Glutamatergic neuron (in vitro differentiated cells): ENCODE data around the gene KIF12. TPM values are rescaled to one million over a fixed set of nuclear protein-coding genes. Genes with fewer than 3 reads are reported as not detected.

Source experiments
- DNase-seq: peaks from one replicate; pipeline ENCODE4 v3.0.0; 2022
- H3K27ac Mint-ChIP-seq: one replicate; pipeline ENCODE4 v1.8.0; 2020; ENCODE audit warnings: mild to moderate bottlenecking, mixed read lengths, inconsistent platforms; ENCODE audit not compliant: unreplicated experiment
- H3K27me3 Mint-ChIP-seq: one replicate; pipeline ENCODE4 v1.8.0; 2020; ENCODE audit warnings: mild to moderate bottlenecking, moderate library complexity, mixed read lengths, inconsistent platforms; ENCODE audit not compliant: unreplicated experiment
- H3K36me3 Mint-ChIP-seq: one replicate; pipeline ENCODE4 v1.8.0; 2020; ENCODE audit warnings: mild to moderate bottlenecking, mixed read lengths, inconsistent platforms; ENCODE audit not compliant: unreplicated experiment
- H3K4me1 Mint-ChIP-seq: one replicate; pipeline ENCODE4 v1.8.0; 2020; ENCODE audit warnings: mild to moderate bottlenecking, low read depth, mixed read lengths, inconsistent platforms; ENCODE audit not compliant: unreplicated experiment
- H3K4me3 Mint-ChIP-seq: one replicate; pipeline ENCODE4 v1.8.0; 2020; ENCODE audit warnings: mild to moderate bottlenecking, mixed read lengths, inconsistent platforms; ENCODE audit not compliant: unreplicated experiment
- H3K9me3 Mint-ChIP-seq: one replicate; pipeline ENCODE4 v1.8.0; 2020; ENCODE audit warnings: mild to moderate bottlenecking, moderate library complexity, mixed read lengths, inconsistent platforms; ENCODE audit not compliant: unreplicated experiment
- total RNA-seq: library from RNA; stranded (reverse); fragmentation: NEBNext Ultra II Directional; extraction: Animal tissue kit (Norgen Biotek cat#: 25700); gene quantifications from one replicate; pipeline ENCODE4 v1.2.1, GENCODE V29; 2021; ENCODE audit not compliant: unreplicated experiment
- TF ChIP-seq, protein P1 (sequence below): fragments of 200-600 bp; sonication (generic); IDR thresholded peaks from one replicate; pipeline ENCODE4 v1.5.0; 2021; ENCODE audit not compliant: partially characterized antibody, unreplicated experiment

Gene KIF12
- total RNA-seq, 1 donor from 2014 or later: 0.93 TPM

GRCh38 chr9:114102484-114102883 is 3.4 kb upstream of the KIF12 start:
- no peak for DNase-seq
- Mint-ChIP-seq H3K9me3 (peaks cover 13% of the 10 kb centered on the region), H3K4me1 (peaks cover 4% of the 10 kb centered on the region), H3K4me3 (no peak overlapping the region), H3K27me3 (peaks cover 3% of the 10 kb centered on the region), H3K27ac (no peak overlapping the region), H3K36me3 (peaks cover 10% of the 10 kb centered on the region)
- TF ChIP-seq, protein P1, sequence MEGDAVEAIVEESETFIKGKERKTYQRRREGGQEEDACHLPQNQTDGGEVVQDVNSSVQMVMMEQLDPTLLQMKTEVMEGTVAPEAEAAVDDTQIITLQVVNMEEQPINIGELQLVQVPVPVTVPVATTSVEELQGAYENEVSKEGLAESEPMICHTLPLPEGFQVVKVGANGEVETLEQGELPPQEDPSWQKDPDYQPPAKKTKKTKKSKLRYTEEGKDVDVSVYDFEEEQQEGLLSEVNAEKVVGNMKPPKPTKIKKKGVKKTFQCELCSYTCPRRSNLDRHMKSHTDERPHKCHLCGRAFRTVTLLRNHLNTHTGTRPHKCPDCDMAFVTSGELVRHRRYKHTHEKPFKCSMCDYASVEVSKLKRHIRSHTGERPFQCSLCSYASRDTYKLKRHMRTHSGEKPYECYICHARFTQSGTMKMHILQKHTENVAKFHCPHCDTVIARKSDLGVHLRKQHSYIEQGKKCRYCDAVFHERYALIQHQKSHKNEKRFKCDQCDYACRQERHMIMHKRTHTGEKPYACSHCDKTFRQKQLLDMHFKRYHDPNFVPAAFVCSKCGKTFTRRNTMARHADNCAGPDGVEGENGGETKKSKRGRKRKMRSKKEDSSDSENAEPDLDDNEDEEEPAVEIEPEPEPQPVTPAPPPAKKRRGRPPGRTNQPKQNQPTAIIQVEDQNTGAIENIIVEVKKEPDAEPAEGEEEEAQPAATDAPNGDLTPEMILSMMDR: no peak

- H3K27ac Mint-ChIP-seq: no peak overlapping the region
- H3K4me1 Mint-ChIP-seq: peaks cover 3% of the 10 kb centered on the region
- peaks cover 10% of the 10 kb centered on the region for H3K36me3 Mint-ChIP-seq
- no peak overlapping the region for H3K4me3 Mint-ChIP-seq
- no peak for DNase-seq
- H3K27me3 Mint-ChIP-seq: peaks cover 3% of the 10 kb centered on the region
- TF ChIP-seq, protein P1: no peak
- H3K9me3 Mint-ChIP-seq: peaks cover 13% of the 10 kb centered on the region
Measured at GRCh38 chr9:114100536-114100935, 1.4 kb upstream of the KIF12 start.

DNA sequence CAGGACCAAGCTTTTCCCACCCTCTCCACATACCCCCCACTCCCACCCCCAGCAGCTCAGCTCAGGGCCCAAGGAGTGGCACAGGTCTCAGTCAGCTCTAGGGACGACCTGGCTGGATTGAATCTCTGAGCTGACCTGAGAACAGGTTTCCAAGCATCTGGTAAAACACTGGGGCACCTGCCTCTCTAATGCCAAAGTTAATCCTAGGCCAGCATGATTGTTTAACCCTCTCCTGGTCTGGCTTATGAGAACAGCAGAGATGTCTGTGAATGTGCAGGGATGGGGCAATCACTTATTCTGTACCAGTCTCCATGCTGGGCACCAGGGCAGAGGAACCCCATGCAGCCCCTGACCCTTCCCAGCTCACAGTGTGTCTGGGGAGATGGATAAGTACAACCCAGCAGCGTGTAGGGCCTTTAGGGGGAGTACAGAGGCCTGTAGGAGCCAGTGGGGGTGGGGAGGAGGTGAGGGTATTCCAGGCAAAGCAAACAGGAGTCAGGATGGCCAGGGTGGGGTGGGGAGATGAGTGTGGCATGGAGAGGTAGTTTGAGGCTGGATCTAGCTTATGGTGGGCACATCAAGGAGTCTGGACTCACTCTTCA is 678 bp upstream of the KIF12 start:
- H3K27me3 Mint-ChIP-seq: peaks cover 3% of the 10 kb centered on the region
- H3K36me3 Mint-ChIP-seq: peaks cover 10% of the 10 kb centered on the region
- no peak overlapping the region for H3K4me3 Mint-ChIP-seq
- no peak for DNase-seq
- no peak overlapping the region for H3K27ac Mint-ChIP-seq
- peaks cover 13% of the 10 kb centered on the region for H3K9me3 Mint-ChIP-seq
- peaks cover 3% of the 10 kb centered on the region for H3K4me1 Mint-ChIP-seq
- TF ChIP-seq, protein P1: no peak

GRCh38 chr9:114098021-114098935 is 814 bp downstream of the KIF12 start:
- peaks cover 3% of the 10 kb centered on the region for H3K4me1 Mint-ChIP-seq
- H3K4me3 Mint-ChIP-seq: peak overlapping the region; percentile 68
- H3K36me3 Mint-ChIP-seq: peaks cover 10% of the 10 kb centered on the region
- peaks cover 3% of the 10 kb centered on the region for H3K27me3 Mint-ChIP-seq
- peaks cover 13% of the 10 kb centered on the region for H3K9me3 Mint-ChIP-seq
- DNase-seq: peak; percentile 73
- TF ChIP-seq, protein P1: no peak
- H3K27ac Mint-ChIP-seq: no peak overlapping the region

- Mint-ChIP-seq H3K9me3 (peaks cover 12% of the 10 kb centered on the region), H3K4me3 (peak overlapping the region; percentile 61), H3K27ac (no peak overlapping the region), H3K36me3 (peaks cover 8% of the 10 kb centered on the region), H3K4me1 (peaks cover 3% of the 10 kb centered on the region), H3K27me3 (peaks cover 5% of the 10 kb centered on the region)
- DNase-seq: no peak
- TF ChIP-seq, protein P1: no peak
Measured at GRCh38 chr9:114097613-114098020, 1.5 kb downstream of the KIF12 start.
